ENCODE data around the gene KDM4C.

DNA sequence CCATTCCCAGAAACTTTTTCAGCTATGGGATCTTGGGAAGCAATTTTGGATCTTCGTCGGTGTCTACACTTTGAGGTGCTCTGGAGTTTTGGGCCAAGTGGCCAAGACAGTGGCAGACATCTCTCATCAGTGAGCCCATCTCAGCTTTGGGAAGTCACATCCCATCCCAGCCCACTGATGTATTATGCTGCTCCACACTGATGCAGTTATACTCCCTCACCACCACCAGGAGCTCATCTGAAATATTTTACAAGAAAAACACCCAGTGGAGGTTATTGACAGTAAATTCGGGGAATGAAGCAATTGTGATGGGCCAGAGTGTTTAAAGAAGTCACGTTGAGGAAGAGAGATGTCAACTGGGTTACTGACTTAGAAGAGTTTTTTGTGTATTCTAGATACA is 378.0 kb downstream of the KDM4C start:
- TF ChIP-seq CEBPB (IDR thresholded peaks at IDR 0.05; ENCODE audit: low read depth, low read length) = no peak
- TF ChIP-seq USF2 (IDR thresholded peaks at IDR 0.05; ENCODE audit: low read depth, low read length) = no peak
- TF ChIP-seq POLR2A (IDR thresholded peaks at IDR 0.05; ENCODE audit: low read depth, low read length) = no peak
- TF ChIP-seq, protein P1, sequence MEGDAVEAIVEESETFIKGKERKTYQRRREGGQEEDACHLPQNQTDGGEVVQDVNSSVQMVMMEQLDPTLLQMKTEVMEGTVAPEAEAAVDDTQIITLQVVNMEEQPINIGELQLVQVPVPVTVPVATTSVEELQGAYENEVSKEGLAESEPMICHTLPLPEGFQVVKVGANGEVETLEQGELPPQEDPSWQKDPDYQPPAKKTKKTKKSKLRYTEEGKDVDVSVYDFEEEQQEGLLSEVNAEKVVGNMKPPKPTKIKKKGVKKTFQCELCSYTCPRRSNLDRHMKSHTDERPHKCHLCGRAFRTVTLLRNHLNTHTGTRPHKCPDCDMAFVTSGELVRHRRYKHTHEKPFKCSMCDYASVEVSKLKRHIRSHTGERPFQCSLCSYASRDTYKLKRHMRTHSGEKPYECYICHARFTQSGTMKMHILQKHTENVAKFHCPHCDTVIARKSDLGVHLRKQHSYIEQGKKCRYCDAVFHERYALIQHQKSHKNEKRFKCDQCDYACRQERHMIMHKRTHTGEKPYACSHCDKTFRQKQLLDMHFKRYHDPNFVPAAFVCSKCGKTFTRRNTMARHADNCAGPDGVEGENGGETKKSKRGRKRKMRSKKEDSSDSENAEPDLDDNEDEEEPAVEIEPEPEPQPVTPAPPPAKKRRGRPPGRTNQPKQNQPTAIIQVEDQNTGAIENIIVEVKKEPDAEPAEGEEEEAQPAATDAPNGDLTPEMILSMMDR (conservative IDR thresholded peaks at IDR 0.05; ENCODE audit: low read depth, low read length) = no peak
- TF ChIP-seq SMC3 (IDR thresholded peaks at IDR 0.05; ENCODE audit: low read depth, low read length) = no peak
